ENCODE results near the gene CCNJL.

Gene CCNJL

DNA sequence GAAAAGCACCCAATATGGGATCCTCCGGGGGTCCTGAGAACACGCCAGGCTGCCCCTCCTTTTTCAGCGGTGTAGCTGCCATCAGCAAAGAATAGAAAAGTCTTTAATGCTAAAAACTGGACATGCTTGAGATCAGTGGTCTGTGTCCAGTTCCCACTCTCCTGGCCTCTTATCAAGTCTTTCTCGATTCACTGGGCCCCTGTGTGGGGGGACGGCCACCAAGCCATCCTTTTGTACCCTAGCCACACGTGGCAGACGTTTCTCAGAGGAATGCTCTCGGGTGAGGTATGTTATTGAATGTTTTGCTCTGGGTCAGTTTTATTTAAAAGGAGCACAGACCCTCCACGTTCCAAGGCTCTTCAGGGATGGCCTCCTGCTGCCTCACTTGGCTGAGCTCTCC, 59.4 kb downstream of the CCNJL start:
- H3K79me1 ChIP-seq (ENCODE audit: low read depth, low read length) = no peaks in the 10 kb centered on the region
- H3K4me3 ChIP-seq (ENCODE audit: low read length in 2 of 2) = no peak overlapping the region
- no peak for DNase-seq (ENCODE audit: low spot score)
- H3K27me3 ChIP-seq (ENCODE audit: control insufficient read depth in 3 of 3, insufficient read depth in 3 of 3, low read depth in 1 of 3, low read length in 3 of 3) = no peaks in the 10 kb centered on the region
- H3K9ac ChIP-seq (ENCODE audit: low read depth, low read length, poor library complexity) = no peak overlapping the region
- no peak overlapping the region for H3K14ac ChIP-seq (ENCODE audit: low read length)
- no peak overlapping the region for H4K91ac ChIP-seq (ENCODE audit: low read depth, low read length, poor library complexity)
- H2BK120ac ChIP-seq (ENCODE audit: low read depth, low read length) = no peak overlapping the region
- WGBS, 2 donors (ENCODE audit: extremely low coverage in 2 of 2, insufficient read length in 2 of 2, insufficient replicate concordance in 1 of 2) = no CpG with 5 or more reads among the region's 9 CpGs
- H3K9me3 ChIP-seq (replicated peaks in 1 of 2; ENCODE audit: control insufficient read depth in 2 of 2, insufficient read depth in 1 of 2, low read depth in 1 of 2, low read length in 2 of 2) = no peaks in the 10 kb centered on the region
- H3K23ac ChIP-seq (ENCODE audit: low read depth, low read length, poor library complexity) = no peak overlapping the region
- H2BK12ac ChIP-seq (ENCODE audit: low read length) = no peak overlapping the region
- H3K4ac ChIP-seq (ENCODE audit: low read length) = no peak overlapping the region
- H3K36me3 ChIP-seq (replicated peaks in 1 of 2; ENCODE audit: control insufficient read depth in 2 of 2, insufficient read depth in 2 of 2, low read length in 2 of 2) = peaks cover 21 to 63% of the 10 kb centered on the region in 2 donors
- H4K8ac ChIP-seq (ENCODE audit: low read depth, low read length) = no peak overlapping the region
- H3K27ac ChIP-seq (replicated peaks; ENCODE audit: low read length) = no peak overlapping the region
- no peaks in the 10 kb centered on the region for H3K4me1 ChIP-seq (ENCODE audit: control insufficient read depth in 2 of 2, insufficient read depth in 1 of 2, low read depth in 1 of 2, low read length in 2 of 2)
- H2BK15ac ChIP-seq (ENCODE audit: low read length) = no peak overlapping the region
- no peak overlapping the region for H2AK5ac ChIP-seq (ENCODE audit: low read depth, low read length)
- no peak overlapping the region for H3K18ac ChIP-seq (ENCODE audit: low read length)
- no peak overlapping the region for H2AFZ ChIP-seq (ENCODE audit: low read length)
- no peak overlapping the region for H3K4me2 ChIP-seq (ENCODE audit: insufficient read depth, low read length, poor library complexity, severe bottlenecking)
- no peak overlapping the region for H2BK5ac ChIP-seq (ENCODE audit: low read length)

DNA sequence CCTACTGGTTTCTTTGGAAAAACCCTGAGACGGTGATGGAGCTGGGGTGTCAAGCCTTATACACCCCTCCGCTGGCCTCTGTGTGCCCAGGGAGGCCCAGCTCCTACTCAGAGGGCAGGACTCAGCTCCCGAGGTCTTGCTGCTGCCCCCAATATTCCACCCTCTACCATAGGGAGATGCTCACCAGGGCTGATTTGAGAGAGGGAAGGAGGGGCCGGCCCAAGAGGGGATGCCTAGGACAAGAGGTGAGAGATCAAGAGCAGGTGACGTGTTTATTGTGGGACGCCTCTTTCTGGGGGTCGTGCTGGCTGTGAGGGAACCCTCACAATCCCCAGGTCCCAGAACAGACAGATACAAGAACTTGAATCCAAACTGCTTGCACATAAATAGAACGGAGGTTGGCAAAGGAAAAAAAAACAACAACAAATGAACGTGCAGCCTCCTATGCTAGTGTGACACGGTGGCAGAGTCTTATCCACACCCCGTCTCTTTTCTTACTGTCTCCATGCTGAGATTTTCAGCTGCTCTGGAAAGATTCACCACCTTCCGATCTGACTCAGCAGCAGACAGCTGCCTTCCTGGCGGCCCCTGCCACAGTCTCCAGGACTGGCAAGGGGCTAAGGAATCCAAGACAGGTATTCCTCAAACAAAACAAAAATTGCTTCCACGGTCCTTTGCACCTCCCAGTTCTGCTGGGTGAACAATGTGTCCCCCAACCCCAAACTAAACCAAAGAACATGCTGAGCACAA, 60.8 kb downstream of the CCNJL start:
- no peak overlapping the region for H3K9ac ChIP-seq (ENCODE audit: low read depth, low read length, poor library complexity)
- H2AFZ ChIP-seq (ENCODE audit: low read length) = no peak overlapping the region
- no peak overlapping the region for H4K8ac ChIP-seq (ENCODE audit: low read depth, low read length)
- no peaks in the 10 kb centered on the region for H3K27me3 ChIP-seq (ENCODE audit: control insufficient read depth in 3 of 3, insufficient read depth in 3 of 3, low read depth in 1 of 3, low read length in 3 of 3)
- H2BK120ac ChIP-seq (ENCODE audit: low read depth, low read length) = no peak overlapping the region
- no peak overlapping the region for H3K18ac ChIP-seq (ENCODE audit: low read length)
- no peak overlapping the region for H3K4me3 ChIP-seq (ENCODE audit: low read length in 2 of 2)
- no CpG with 5 or more reads among the region's 14 CpGs for WGBS, 2 donors (ENCODE audit: extremely low coverage in 2 of 2, insufficient read length in 2 of 2, insufficient replicate concordance in 1 of 2)
- no peak overlapping the region for H2BK5ac ChIP-seq (ENCODE audit: low read length)
- H3K23ac ChIP-seq (ENCODE audit: low read depth, low read length, poor library complexity) = no peak overlapping the region
- H4K91ac ChIP-seq (ENCODE audit: low read depth, low read length, poor library complexity) = no peak overlapping the region
- no peak overlapping the region for H2BK15ac ChIP-seq (ENCODE audit: low read length)
- no peaks in the 10 kb centered on the region for H3K9me3 ChIP-seq (replicated peaks in 1 of 2; ENCODE audit: control insufficient read depth in 2 of 2, insufficient read depth in 1 of 2, low read depth in 1 of 2, low read length in 2 of 2)
- no peak overlapping the region for H3K27ac ChIP-seq (replicated peaks; ENCODE audit: low read length)
- no peak overlapping the region for H2BK12ac ChIP-seq (ENCODE audit: low read length)
- no peak overlapping the region for H3K14ac ChIP-seq (ENCODE audit: low read length)
- H3K4me2 ChIP-seq (ENCODE audit: insufficient read depth, low read length, poor library complexity, severe bottlenecking) = no peak overlapping the region
- no peaks in the 10 kb centered on the region for H3K4me1 ChIP-seq (ENCODE audit: control insufficient read depth in 2 of 2, insufficient read depth in 1 of 2, low read depth in 1 of 2, low read length in 2 of 2)
- H3K4ac ChIP-seq (ENCODE audit: low read length) = no peak overlapping the region
- no peak overlapping the region for H2AK5ac ChIP-seq (ENCODE audit: low read depth, low read length)
- H3K79me1 ChIP-seq (ENCODE audit: low read depth, low read length) = no peaks in the 10 kb centered on the region
- peaks cover 21 to 60% of the 10 kb centered on the region in 2 donors for H3K36me3 ChIP-seq (replicated peaks in 1 of 2; ENCODE audit: control insufficient read depth in 2 of 2, insufficient read depth in 2 of 2, low read length in 2 of 2)
- DNase-seq (ENCODE audit: low spot score) = no peak

- WGBS, 2 donors (ENCODE audit: extremely low coverage in 2 of 2, insufficient read length in 2 of 2, insufficient replicate concordance in 1 of 2) = no CpG with 5 or more reads among the region's 2 CpGs
- peaks cover 21 to 54% of the 10 kb centered on the region in 2 donors for H3K36me3 ChIP-seq (replicated peaks in 1 of 2; ENCODE audit: control insufficient read depth in 2 of 2, insufficient read depth in 2 of 2, low read length in 2 of 2)
- no peak overlapping the region for H3K14ac ChIP-seq (ENCODE audit: low read length)
- no peak overlapping the region for H2AK5ac ChIP-seq (ENCODE audit: low read depth, low read length)
- H3K79me1 ChIP-seq (ENCODE audit: low read depth, low read length) = no peaks in the 10 kb centered on the region
- no peak overlapping the region for H3K4me3 ChIP-seq (ENCODE audit: low read length in 2 of 2)
- H3K4ac ChIP-seq (ENCODE audit: low read length) = no peak overlapping the region
- H2BK120ac ChIP-seq (ENCODE audit: low read depth, low read length) = no peak overlapping the region
- no peak overlapping the region for H3K27ac ChIP-seq (replicated peaks; ENCODE audit: low read length)
- H2BK12ac ChIP-seq (ENCODE audit: low read length) = no peak overlapping the region
- no peaks in the 10 kb centered on the region for H3K9me3 ChIP-seq (replicated peaks in 1 of 2; ENCODE audit: control insufficient read depth in 2 of 2, insufficient read depth in 1 of 2, low read depth in 1 of 2, low read length in 2 of 2)
- H3K23ac ChIP-seq (ENCODE audit: low read depth, low read length, poor library complexity) = no peak overlapping the region
- no peak overlapping the region for H4K8ac ChIP-seq (ENCODE audit: low read depth, low read length)
- H3K4me1 ChIP-seq (ENCODE audit: control insufficient read depth in 2 of 2, insufficient read depth in 1 of 2, low read depth in 1 of 2, low read length in 2 of 2) = no peaks in the 10 kb centered on the region
- no peak overlapping the region for H2BK15ac ChIP-seq (ENCODE audit: low read length)
- H3K27me3 ChIP-seq (ENCODE audit: control insufficient read depth in 3 of 3, insufficient read depth in 3 of 3, low read depth in 1 of 3, low read length in 3 of 3) = no peaks in the 10 kb centered on the region
- H3K18ac ChIP-seq (ENCODE audit: low read length) = no peak overlapping the region
- no peak overlapping the region for H2AFZ ChIP-seq (ENCODE audit: low read length)
- H3K4me2 ChIP-seq (ENCODE audit: insufficient read depth, low read length, poor library complexity, severe bottlenecking) = no peak overlapping the region
- DNase-seq (ENCODE audit: low spot score) = no peak
- no peak overlapping the region for H2BK5ac ChIP-seq (ENCODE audit: low read length)
- H4K91ac ChIP-seq (ENCODE audit: low read depth, low read length, poor library complexity) = no peak overlapping the region
- no peak overlapping the region for H3K9ac ChIP-seq (ENCODE audit: low read depth, low read length, poor library complexity)
Observed at GRCh38 chr5:160250826-160251225, 61.5 kb downstream of the CCNJL start.

- no peak overlapping the region for H3K4me3 ChIP-seq (ENCODE audit: low read length in 2 of 2)
- H3K18ac ChIP-seq (ENCODE audit: low read length) = no peak overlapping the region
- no peak overlapping the region for H2BK5ac ChIP-seq (ENCODE audit: low read length)
- no peaks in the 10 kb centered on the region for H3K79me1 ChIP-seq (ENCODE audit: low read depth, low read length)
- peaks cover 0 to 3% of the 10 kb centered on the region in 2 donors for H3K4me1 ChIP-seq (ENCODE audit: control insufficient read depth in 2 of 2, insufficient read depth in 1 of 2, low read depth in 1 of 2, low read length in 2 of 2)
- no CpG with 5 or more reads among the region's 5 CpGs for WGBS, 2 donors (ENCODE audit: extremely low coverage in 2 of 2, insufficient read length in 2 of 2, insufficient replicate concordance in 1 of 2)
- no peak overlapping the region for H3K14ac ChIP-seq (ENCODE audit: low read length)
- H3K9me3 ChIP-seq (replicated peaks in 1 of 2; ENCODE audit: control insufficient read depth in 2 of 2, insufficient read depth in 1 of 2, low read depth in 1 of 2, low read length in 2 of 2) = no peaks in the 10 kb centered on the region
- no peak overlapping the region for H2BK15ac ChIP-seq (ENCODE audit: low read length)
- H3K4ac ChIP-seq (ENCODE audit: low read length) = no peak overlapping the region
- no peak overlapping the region for H4K8ac ChIP-seq (ENCODE audit: low read depth, low read length)
- H2AK5ac ChIP-seq (ENCODE audit: low read depth, low read length) = no peak overlapping the region
- no peak overlapping the region for H3K27ac ChIP-seq (replicated peaks; ENCODE audit: low read length)
- no peak overlapping the region for H2BK12ac ChIP-seq (ENCODE audit: low read length)
- H3K36me3 ChIP-seq (replicated peaks in 1 of 2; ENCODE audit: control insufficient read depth in 2 of 2, insufficient read depth in 2 of 2, low read length in 2 of 2) = peaks cover 19 to 48% of the 10 kb centered on the region in 2 donors
- no peak overlapping the region for H3K23ac ChIP-seq (ENCODE audit: low read depth, low read length, poor library complexity)
- DNase-seq (ENCODE audit: low spot score) = no peak
- H3K27me3 ChIP-seq (ENCODE audit: control insufficient read depth in 3 of 3, insufficient read depth in 3 of 3, low read depth in 1 of 3, low read length in 3 of 3) = no peaks in the 10 kb centered on the region
- no peak overlapping the region for H3K9ac ChIP-seq (ENCODE audit: low read depth, low read length, poor library complexity)
- H2AFZ ChIP-seq (ENCODE audit: low read length) = no peak overlapping the region
- H4K91ac ChIP-seq (ENCODE audit: low read depth, low read length, poor library complexity) = no peak overlapping the region
- H2BK120ac ChIP-seq (ENCODE audit: low read depth, low read length) = no peak overlapping the region
- H3K4me2 ChIP-seq (ENCODE audit: insufficient read depth, low read length, poor library complexity, severe bottlenecking) = no peak overlapping the region
Observed at GRCh38 chr5:160250226-160250625, 62.1 kb downstream of the CCNJL start.
